Prostate gland (tissue), 2 donors: Measurements from ENCODE around the gene KLHL29.

Source experiments
- CTCF ChIP-seq, 4 experiments: fragments of 200-600 bp in 2 of 4; fragments of 450-650 bp in 2 of 4; sonication (generic) in 2 of 4; IDR thresholded peaks; 1 replicate in 3 of 4; 2 replicates in 1 of 4; pipeline ENCODE4 v1.5.1; 2016 to 2019; ENCODE audit warnings: antibody characterized with exemption in 4 of 4, mild to moderate bottlenecking in 2 of 4, moderate library complexity in 2 of 4
- POLR2A ChIP-seq: fragments of 450-650 bp; IDR thresholded peaks from one replicate; pipeline ENCODE4 v1.6.1; 2016; ENCODE audit warnings: antibody characterized with exemption, mild to moderate bottlenecking
- POLR2AphosphoS5 ChIP-seq: sonication (generic); formaldehyde crosslinking; IDR thresholded peaks from one replicate; pipeline ENCODE4 v1.6.1; 2017; ENCODE audit warnings: antibody characterized with exemption

DNA sequence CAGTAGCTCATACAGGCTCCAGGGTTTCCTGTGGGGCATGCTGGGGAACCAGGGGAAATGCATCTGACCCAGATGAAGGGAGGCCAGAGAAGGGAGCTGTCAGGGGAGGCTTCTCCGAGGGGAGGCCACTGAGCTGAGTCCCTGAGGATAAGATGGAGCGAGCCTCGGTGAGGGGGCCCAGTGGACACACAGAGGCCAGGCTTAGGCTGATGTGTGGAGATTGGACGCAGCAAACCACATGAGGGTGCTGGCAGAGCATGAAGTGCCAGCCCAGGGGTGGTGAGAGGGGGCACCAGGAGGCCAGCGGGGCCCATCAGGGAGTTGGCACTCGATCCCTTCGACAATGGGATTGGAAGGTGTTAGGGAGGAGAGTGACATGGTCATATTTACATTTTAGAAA is 235.0 kb downstream of the KLHL29 start:
- TF ChIP-seq CTCF (IDR thresholded peaks at IDR 0.05) (no peak), POLR2AphosphoS5 (no peak), POLR2A (no peak)
